ACHN (cell line): Measurements from ENCODE around the gene MYRIP.
A peak's percentile ranks its signal among the peaks of the same experiment; 100 is the strongest.

ENCODE experiments used
- DNase-seq: peaks from one replicate; pipeline ENCODE4 v3.0.0-alpha.2; 2015
- in situ Hi-C: cut with HindIII; loops from 2 replicates; pipeline ENCODE4 v1.10.0; 2017; ENCODE audit warnings: low sequenced_read_pairs, low pct_ligation_motif_present, low pct_unique_long_range_greater_than_20kb

MYRIP gene

DNA sequence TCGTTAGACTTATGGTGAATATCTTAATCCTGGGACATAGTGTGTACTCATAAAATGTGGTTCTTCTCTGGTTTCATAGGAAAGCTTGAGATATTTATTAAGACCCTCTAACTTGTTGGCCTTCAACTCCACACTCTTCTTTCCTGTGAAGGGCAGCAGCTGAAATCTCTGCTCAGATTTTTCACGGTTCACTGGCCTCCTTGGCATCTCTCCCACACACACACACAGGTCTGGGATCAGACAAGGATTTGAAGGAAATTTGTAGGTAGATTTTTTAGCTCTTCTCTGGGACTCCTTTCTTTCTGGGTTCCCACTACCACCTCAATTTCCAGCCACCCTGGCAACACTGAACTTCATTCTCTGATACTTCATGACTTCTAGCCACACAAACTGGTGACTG lies 70.2 kb downstream of the MYRIP start:
- in situ Hi-C loops, result no loop called here
- DNase-seq, result no peak

DNA sequence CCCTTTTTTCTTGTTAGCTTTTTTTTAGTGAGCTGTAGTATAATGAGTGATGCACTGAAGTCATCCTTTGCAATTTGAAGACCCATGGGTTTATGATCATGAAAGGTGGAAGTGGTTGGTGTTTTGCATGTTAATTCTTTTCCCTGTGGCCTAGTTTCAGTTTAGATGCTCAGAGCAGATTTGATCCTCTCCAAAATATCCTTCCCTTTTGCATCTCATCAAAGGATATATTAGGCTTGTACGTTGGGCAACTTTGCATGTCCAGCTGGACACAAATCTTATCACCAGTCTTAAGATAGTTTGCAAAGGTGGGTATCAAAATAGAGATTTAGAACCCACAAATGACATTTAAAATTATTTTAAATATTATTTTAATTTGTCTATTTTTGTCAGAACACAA lies 72.7 kb downstream of the MYRIP start:
- in situ Hi-C loops, result no loop called here
- DNase-seq, result no peak

DNA sequence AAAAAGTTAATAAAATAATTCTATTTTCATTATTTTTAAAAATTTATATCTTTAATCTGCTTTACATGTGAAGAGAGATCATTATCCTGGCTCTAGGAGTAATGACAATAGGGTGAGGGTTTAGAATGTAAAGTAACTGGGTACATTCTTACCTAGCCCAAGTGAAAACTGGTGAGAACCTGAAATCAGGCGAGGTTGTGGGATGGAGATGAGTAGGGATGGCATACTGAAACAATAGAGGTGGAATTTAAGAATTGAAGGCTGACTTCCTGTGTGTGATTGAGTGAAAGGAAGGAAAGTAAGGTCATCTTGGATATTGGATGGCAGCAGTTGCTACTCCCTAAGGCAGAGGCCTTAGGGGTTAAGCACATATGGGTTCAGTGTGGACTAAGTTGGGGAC lies 82.7 kb downstream of the MYRIP start:
- no peak for DNase-seq

DNA sequence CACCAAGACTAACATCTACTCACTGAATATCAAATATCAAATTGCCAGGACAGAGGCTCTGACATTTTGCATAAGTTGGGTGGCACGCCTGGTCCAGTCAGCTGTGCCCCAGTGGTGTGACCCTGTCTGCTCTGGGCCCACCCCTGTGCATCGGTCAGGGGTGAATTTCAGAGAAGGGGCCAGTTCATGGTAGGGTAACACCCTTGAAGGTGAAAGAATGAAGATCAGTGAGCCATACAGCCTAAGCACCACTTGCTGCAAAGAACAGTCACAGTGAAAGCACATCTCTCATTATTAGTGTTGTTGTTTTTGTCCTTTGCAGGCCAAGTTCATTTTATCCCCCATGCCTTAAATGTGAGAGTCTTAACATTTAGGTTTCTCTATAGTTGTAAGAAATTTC lies 86.8 kb downstream of the MYRIP start:
- no peak for DNase-seq
- in situ Hi-C loops, result no loop called here

More for the DNA sequence above, 82.7 kb downstream of the MYRIP start:
- in situ Hi-C loops, result no loop called here

DNA sequence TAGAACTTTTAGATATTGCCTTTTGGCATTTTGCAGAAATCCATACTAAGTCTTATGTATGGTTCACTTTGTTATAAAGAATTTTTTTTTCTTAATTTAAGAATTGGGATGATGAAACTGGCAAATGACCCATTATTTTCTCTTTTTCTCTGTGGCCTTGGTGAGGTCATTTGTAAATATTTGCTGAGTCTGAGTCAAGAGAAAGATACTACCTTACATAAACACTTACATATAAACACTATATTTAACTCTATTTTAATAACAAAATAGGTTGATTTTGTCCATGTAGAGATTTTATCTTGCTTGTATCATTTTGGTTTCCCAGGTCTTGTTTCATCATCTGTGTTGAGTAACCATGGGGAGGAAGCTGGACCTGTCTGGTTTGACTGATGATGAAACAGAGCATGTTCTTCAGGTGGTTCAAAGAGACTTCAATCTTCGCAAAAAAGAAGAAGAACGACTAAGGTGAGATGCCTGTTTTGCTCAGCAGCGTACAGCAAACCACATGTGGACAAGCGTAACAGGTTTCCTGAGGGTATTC lies 91.1 kb downstream of the MYRIP start:
- in situ Hi-C loops, result no loop called here
- DNase-seq, result no peak

DNA sequence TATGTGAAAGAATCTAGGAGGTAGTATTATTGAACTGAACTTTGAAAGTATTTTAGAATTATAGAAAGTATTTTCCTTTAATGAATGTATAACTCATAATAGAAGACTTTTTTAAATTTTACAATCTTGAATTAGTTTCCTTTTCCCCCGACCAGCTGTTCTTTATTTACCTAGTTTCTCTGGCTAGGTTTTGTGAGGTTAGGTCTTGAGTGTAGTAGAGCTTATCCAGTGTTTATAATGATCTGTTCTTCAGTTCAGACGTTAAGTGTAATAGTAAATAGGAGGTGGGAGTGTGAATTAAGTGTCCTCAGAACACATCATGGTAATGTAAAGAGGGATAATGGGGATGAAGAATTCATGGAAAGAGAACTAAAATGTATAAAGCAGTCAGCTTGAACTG lies 93.8 kb downstream of the MYRIP start:
- DNase-seq, result no peak
- in situ Hi-C loops, result no loop called here

DNA sequence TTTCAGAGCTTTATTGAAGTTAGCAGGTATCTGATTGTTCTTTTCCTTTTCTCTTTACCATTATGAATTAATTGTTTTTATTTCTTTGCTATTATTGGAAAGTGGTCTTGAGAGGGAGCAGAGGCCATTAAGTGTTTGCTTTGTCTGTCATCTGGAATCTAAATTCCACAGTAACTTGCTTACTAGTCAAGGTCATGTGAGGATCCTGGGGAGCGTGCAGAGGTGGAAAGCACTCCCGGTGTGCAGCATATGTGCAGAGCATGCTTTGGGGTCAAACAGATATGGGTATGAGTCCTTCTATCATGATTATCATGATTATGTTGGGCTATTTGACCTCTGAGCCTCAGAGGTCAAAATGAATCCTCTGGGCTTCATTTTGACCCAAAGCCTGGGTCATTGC lies 96.4 kb downstream of the MYRIP start:
- DNase-seq, result no peak
- in situ Hi-C loops, result no loop called here

DNA sequence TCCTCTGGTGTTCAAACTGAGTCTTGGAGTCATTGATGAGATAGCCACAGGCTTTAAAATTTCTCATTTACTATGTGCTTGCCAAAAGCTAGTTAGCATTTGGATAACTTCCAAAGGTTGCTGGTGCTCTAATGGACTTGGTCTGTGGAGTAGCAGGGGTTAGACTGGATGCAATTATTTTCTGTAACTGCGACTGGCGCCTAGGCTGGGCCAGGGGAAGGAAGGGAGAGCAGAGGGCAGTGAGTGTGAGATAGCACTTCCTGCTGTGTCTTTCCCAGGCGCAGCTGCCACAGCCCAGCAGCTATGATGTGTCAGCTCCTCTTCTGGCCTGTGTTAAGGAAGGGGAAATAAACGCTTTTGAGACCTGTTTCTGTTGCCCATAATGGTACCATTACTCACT lies 98.6 kb downstream of the MYRIP start:
- in situ Hi-C loops, result no loop called here
- DNase-seq, result no peak

DNA sequence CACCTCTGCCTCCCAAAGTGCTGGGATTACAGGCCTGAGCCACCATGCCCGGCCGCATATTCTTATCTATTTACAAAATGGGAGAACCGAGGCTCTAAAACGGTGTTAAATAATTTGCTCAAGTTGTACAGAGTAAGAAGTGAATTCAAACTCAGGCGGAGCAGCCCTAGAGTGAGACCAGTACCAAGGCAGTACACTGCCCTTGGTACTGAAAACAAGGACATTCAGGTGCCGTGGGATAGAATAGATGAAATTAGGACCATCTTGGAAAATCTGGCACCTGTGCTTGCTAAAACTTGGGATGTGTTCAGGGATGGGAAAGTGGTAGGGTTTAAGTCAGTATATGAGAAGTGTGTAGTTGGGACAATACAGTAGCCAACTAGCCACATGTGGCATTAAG lies 100.7 kb downstream of the MYRIP start:
- in situ Hi-C loops, result no loop called here
- DNase-seq, result no peak

DNA sequence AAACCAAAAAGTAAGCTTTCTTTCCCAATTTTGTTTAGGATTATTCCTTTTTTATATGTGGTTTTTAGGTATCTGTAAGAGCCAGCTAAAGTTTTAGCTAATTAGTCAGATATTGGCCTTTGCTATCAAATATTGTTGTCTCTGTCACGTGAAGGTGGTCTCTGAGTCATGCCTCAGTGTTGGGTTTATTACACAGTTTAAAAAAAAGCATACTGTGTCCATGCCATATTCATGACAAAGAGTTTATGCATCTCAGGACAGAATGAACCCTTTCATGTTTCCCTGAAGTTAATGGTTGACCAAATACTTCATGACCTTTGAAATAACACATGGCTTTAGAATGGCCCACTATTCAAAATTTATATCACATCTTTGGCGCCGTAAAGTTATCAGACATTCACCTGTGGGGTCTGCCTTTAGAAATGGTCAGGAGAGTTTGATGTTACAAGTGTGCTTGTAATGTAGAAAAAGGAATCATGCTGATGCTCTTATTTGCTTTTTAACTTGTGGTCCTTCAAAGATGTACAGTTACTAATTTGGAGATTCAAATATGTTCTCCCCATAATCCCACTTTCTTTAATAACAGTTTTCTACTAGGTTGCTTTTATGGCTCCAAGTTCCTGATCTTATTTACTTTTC lies 101.5 kb downstream of the MYRIP start:
- no peak for DNase-seq
- in situ Hi-C loops, result no loop called here

DNA sequence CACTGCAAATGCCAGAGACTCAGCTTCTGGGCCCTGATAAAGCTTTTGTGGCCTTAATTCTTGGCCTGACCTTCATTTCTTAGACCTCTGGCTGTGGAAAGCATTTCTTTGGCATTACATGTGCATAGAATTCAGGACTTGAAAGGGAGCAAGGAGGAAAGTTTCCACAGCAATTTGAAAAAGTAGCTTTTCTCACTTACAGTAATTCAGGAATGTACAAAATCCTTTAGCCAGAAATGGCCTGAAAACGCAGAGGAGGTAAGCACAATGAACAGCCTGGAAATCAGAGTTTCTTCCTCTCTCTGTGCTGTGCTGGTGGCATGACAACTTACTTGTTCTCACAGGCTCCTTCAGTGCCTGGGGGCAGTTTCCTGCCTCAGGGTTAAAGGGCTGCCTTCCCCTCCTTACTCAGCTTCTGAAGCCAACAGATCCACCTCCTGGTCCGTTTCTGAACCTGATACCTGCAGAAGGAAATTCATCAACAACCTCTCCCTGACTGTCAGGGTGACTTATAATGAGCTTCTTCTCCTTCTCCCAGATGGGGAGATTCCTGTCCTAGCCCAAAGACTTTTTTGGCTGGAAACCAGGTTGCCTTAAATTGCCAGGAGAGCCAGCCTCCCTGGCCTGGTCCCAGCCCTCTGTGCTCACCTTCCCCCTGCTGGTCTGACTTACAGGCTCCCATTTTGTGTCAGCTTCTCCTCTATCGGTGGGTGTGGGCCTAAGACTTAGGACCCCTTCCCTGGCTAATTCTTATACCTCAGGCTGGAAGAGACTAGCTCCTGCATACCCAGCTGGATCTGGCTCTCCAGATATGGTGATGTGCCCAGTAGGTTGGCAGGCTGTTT lies 102.3 kb downstream of the MYRIP start:
- DNase-seq, result no peak
- in situ Hi-C loops, result no loop called here

DNA sequence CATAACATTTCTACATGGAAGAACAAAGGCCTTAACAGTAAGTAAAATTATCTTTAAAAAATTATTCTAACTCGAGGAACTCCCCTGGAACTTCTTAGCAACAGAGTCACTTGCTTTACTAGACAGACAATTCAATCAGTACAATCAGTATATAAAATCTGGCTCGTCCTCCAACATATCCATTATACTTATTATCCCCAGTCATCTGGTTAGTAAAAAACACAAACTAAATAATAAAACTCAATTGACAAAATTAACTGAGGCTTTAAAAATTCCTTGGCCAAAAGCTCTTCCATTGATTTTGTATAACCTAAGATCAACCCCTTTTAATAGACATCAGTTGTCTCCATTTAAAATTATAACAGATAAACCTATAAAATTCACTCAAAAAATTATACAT lies 105.6 kb downstream of the MYRIP start:
- DNase-seq, result no peak
- in situ Hi-C loops, result no loop called here

DNA sequence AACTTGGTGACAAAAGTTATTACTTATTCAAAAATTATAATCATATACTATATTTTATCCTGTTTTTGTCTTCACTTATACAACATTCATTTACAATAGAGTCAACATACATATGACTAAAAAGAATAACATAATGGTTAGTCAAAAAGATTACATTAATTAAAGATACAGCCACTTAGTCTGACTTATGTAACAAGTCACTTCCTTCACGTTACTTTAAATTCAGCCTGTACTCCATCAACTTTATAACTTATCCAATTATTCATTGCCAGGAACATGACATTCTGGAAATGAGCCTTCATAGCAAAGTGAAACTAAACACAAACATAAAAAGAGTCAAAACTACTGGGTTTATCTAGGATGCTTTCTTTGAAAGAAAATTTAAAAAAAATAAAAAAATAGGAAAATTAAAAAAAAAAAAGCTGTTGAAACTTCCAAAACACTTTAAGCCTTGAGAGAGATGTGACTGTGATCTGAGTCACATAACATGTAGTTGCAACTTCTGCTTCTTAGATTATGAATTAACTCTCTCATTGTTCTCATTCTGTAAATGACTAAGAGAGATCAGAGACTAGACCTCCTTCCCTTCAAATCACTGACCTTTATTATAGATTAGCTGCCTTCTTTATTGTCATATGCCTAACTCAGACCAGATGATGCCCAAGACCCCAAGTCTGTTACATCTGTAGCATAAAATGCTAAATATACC lies 107.8 kb downstream of the MYRIP start:
- in situ Hi-C loops, result no loop called here
- DNase-seq, result peak; percentile 40

DNA sequence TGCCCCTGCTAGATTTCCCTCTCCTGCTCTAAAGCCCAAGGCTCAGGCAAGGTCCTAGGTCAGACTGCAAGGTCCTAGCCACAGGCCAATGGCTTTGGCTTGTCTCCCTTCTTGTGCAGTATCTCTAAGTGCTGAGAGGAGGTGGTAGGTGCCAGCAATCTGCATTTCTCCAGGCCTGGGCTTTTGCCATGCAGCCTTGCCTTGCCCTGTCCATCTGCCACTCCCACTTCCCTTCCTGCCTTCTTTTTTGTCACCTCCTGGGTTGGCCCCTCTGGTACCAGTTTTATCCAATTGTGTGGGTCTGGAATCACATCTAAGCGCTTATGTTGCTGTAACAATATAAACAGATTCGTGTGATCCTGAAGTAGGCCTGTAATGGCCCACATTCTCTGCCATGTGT lies 109.9 kb downstream of the MYRIP start:
- in situ Hi-C loops, result no loop called here
- DNase-seq, result no peak

DNA sequence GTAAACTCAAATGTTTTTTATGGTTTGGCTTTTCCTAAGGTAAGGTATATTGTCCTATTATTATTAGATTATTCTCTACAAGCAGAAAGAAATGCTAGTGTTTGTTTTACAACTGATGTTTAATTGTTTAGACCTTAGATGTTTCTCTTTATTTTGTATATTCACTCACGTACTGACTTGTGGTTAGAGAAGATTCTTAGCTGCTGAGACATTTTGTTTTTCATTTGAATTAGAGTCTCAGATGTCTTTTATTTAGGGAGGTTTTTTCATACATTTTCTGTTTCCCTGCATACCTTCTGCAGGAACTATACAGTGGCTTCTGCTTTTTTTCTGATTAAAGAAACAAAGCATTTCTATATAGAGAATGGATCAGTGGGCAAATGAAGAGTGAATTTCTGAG lies 110.9 kb downstream of the MYRIP start:
- DNase-seq, result no peak
- in situ Hi-C loops, result no loop called here

DNA sequence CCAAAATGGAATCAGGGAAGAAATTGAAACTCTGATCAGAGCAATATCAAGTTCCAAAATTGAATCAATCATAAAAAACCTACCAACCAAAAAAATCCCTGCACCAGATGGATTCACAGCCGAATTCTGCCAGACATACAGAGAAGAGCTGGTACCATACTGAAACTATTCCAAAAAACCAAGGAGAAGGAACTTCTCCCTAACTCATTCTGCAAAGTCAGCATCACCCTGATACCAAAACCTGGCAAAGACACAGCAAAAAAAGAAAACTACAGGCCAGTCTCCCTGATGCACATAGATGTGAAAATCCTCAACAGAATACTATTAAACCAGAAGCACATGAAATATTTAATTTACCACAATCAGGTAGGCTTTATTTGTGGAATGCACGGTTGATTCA lies 118.1 kb downstream of the MYRIP start:
- in situ Hi-C loops, result no loop called here
- no peak for DNase-seq

DNA sequence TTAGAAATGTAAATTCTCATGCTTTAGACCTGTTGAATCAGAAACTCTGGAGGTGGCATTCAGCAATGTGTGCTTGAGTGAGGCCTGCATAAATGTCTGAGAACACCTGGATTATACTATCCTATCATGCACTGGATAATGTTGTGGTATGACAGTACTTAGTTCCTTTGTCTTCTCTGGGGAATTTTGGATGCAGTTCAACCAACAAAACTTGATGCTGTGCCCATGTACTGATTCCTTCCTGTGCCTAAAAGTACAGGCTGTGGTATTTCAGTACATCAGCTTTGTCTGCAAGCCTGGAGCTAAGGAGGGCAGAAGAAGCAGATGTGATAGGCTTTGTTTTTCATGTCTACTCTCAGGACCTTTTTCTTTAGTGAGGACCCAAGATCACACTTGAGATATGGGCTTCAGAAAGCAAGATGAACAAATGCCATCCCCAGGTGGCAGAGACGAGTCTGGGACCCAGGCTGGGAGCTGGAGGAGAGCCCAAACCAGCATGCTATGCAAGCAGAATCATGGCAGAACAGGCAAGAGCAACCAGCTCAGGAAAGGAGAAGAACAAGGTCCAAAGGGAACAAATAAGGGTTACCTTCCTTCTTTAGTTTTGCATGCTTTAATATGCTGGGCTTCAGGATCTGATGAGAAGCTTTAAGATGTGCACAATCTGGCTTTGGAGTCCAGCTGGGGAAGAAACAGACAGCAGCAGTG lies 124.7 kb downstream of the MYRIP start:
- DNase-seq, result no peak
- in situ Hi-C loops, result no loop called here

DNA sequence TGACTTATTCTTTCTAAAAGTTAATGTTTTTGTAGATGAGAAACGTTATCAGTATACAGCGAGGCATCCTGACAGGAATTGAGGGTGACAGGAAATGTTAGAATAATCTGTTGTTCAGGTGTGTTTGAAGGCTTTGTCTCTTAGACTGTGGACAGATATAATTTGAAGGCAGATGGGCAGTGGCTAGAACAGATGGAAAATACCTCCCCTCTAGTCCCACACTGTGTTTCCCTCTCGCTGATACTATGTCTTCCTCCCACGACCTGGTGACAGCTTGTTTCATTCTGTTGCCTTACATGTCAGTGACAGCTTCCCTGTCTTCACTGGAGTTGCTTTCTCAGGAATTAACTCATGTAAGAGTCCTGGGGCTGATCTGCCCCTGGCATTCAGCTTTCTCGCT lies 125.3 kb downstream of the MYRIP start:
- DNase-seq, result no peak
- in situ Hi-C loops, result no loop called here

DNA sequence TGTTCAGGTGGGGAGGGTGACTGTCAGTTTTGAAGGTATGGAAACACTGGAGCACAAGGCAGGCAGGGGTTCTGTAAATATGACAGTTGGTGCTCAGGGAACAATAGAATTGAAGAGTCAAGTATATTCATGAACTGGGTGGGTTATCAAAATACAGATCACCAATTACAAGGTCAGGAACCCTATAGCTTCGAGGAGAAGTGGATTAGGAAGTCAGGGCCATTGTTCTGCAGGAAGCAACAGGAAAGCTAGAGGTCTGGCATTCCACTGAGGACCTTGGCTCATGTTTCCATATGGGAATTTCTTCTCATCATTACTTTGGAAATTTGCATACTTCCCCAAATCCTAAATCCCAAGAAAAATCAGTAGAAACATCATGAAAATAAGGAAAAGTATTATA lies 125.9 kb downstream of the MYRIP start:
- in situ Hi-C loops, result no loop called here

More for the DNA sequence above, 125.9 kb downstream of the MYRIP start:
- DNase-seq, result no peak
